GM18507 (cell line): Measurements from ENCODE around the gene JTB.

Source experiments
- DNase-seq: peaks from one replicate; pipeline ENCODE4 v3.0.0; 2011; ENCODE audit warnings: low read depth; ENCODE audit not compliant: insufficient read length; ENCODE audit errors: extremely low spot score
- FAIRE-seq: peaks from 2 replicates; lab custom pipeline; 2011; peaks lifted over from hg19 to GRCh38; lab: Jason Lieb, UNC

JTB gene

DNA sequence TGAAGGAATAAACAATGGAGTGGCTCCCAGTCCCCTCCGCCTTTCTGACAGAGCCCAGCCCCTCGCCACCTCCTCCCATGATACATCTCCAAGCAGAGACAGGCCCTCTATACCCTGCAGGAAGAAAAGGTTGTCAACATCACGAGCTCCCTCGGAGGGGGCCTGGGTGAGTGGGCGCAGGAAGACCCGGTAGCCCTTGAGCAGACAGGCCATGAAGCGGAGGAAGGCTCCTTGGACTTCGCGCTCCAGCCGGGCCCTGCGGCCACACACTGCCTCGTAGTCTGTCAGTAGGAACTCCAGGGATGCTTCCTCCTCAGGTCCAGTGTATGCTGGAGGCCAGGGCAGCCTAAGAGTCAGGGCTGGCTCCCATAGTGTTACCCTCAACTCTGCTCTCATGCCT lies 38.0 kb downstream of the JTB start:
- DNase-seq (no peak), FAIRE-seq (no peak)

DNA sequence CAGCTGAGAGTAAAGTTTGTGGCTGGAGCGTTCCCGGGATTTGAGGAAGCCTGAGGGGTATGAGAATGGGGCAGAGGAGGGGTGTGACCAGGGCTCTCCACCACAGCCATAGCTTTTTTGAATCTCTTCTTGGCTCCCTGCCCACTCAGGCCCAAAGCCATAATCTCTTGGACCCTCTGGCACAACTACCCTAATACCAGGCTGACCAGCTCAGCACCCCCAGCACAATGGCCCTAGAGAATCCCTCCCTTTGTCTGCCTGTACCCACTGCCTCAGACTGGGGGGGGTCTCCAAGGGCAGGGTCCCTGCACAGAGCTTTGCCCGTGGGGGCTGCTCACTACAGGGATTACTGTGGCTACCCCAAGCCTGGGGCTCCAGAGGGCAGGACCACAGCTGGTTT lies 38.5 kb downstream of the JTB start:
- FAIRE-seq (no peak), DNase-seq (no peak)

DNA sequence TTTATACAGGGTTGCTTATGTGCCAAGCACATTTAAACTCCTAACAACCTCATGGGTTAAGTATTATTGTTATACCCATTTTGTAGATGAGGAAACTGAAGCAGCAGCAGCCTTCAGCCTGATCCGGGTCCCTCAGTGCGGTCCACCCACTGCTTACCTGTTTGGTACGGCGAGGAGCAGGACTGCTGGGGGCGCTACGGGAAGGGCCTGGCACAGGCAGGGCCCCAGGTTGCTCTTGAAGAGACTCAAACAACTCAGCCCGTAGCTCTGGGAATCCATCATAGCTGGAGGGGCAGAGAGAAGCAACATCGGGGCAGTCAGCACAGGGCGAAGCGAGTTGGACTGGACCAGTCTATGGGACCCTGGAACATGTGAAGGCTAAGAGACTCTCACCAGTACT lies 40.1 kb downstream of the JTB start:
- FAIRE-seq, result no peak
- no peak for DNase-seq

DNA sequence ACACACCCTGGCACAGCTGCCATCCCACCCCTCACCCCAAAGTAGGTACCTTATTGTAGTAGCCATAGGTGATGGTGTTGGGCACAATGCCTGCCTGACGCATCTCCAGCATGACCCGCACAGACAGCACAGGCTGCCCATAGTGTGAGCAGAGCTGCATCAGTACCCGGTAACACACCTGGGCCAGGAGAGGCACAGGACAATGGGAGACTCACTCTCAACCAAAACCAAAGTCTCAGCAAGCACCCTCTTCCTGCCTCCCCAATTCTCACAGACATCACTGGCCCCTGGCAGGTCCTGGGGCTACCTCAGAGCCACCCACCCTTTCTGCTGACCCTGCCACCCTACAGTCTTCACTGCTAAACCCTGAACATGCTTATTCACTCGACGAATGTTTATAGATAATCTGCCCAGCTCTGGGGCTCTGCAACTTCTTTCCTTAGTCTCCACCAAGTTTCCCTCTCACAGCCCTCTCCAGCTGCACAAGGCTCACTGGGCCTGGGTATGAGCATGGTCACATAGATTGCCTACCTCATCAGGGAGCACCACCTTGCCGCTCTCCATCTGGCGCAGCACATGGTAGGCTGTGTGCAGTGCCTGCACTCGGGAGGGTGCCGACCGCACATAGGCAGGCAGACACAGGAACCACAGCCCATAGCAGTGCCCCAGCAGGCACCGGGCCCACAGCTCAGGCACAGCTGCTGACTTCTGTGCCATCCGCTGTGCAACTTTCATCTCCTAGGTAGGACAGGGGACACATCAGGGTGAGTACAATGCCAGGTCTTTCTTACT lies 41.3 kb downstream of the JTB start:
- DNase-seq, result no peak
- no peak for FAIRE-seq

DNA sequence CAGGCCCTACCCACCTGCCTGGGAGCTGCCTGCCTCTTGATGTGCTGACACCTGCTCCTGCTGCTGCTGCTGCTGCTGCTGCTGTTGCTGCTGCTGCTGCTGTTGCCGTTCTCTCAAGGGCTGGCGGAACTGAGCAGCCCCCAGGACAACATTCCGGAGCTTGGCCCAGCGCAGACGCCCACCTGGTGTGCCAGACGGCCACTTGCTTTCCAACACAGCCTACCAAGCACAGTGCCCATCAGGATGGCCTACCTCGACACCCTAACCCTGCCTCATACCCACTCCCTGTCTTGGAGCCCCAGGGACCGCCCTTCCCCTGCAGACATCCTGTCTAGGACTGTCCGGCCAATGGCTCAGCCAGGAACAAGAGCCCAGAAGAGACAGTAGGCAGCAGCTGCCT lies 42.7 kb downstream of the JTB start:
- FAIRE-seq, result no peak
- DNase-seq, result no peak

DNA sequence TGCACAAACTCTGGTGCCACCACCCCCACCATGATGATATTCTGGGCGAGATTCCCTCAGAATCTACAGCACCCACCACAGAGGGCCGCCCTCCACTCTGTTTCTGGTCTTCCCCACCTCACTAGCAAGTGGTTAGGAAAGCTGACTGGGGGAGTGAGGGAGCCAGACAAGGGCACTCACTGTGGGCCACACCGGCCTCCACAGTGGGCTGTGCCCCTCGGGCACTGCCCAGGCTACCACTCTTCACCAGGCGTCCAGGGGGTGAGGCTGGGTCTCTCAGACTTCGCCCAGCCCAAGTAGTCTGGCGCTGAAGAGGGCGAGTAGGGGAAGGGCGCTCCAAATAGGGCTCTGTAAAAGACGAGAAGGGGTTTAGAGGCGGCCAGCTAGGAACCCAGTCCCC lies 43.5 kb downstream of the JTB start:
- DNase-seq, result no peak
- no peak for FAIRE-seq

DNA sequence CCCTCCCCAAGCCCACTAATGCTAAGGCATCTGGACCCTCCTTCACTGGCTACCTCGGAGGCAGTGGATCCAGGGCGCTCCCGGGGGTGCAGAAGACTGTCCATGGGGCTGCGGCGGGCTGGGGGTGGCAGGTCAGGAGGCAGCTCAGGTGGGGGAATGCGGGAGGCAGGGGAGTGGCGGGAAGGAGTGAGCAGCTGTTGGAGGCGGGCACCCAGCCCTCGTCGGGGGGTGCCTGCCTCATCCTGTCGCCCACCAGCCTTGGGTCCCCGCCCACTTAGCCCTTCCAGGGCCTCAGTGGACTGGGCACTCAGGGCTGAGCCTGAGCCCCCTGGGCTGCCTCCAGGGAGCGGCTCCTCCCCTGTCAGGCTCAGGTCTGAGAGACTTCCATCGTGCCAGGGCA lies 44.0 kb downstream of the JTB start:
- no peak for DNase-seq
- no peak for FAIRE-seq

DNA sequence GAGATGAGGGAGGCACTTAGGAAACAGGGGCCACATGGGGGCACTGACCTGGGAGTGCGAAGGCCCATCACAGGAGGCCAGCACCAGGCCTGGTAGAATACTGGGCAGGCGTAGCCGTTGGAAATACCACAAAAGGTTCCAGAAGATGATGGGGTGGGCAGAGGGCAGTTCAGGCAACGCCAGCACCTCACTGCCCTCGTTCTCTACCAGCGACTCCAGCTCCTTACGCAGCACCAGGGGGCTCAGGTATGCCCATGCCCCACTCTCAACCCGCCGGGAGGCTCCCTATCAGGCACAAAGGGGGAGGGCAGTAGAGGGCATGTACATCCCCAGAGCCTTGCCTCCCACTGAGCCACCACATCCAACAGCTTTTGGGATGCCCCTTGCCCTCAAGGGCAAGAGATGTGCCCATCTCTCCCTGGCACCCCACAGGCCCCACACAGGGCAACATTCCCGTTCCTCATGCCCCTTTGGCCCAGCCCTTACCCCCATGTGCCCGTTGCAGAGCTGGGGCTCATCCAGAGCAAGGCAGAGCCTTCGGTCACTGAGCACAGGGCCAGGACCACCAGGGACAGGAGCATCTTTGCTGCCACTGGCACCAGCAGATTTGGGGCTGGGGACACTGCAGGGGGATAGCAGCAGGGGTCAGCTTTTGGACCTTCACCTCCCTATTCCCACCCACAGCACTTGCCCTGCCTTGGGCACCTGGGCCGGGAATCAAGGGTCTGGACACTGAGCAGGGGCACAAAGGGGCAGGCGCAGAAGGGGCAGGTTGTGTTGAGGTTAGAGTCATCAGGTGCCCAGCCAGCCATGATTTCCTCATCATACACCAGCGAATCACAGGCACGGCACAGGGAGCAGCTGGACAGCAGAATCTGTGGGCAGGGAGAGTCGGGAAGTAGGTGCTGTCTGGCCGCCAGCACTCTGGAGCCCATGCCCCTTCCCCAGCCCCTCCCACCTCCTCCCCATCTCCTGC lies 45.0 kb downstream of the JTB start:
- FAIRE-seq (no peak), DNase-seq (no peak)

DNA sequence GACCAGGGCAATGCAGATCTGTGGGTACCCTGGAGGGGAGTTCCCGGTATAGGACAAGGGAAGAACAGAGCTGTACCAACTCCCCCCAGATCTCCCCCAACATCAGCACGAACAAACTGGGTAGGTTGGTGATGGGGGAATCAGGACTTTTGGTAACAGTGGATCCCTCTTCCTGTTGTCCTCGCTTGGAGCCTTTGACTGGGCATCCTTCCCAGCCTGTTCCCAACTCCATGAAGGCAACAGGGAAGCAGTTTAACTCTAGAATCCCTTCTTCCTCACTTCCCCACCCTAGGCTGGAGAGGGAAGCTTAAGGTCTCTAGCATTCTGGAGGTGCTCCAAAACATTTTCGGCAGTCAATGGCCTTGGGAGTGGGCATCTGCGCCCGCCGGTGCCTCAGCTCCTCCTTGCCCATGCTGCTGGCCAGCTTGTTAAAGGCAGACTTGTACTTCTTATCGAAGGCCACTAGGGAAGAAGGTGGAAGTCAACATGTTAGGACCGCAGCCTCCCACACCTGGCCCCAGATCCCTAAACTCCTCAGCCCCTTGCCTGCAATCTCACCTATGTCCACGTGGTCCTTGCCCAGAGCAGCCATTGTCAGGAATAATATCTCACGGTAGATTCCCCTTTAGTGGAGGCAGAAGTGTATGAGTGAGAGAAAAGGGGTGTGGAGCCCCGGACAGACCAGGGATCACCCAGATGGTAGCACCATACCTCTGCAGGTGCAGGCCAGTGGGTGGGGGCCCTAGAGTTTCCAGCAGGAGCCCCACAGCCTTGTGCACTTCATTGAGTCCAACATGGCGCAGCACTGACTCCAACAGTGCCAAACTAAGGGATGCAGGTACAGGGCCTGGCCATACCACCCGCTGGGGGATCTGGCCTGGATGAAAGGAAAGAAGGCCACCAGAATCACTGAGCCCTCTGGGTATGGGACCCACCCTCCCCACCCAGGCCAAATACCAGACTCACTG lies 47.2 kb downstream of the JTB start:
- no peak for DNase-seq
- FAIRE-seq, result no peak

DNA sequence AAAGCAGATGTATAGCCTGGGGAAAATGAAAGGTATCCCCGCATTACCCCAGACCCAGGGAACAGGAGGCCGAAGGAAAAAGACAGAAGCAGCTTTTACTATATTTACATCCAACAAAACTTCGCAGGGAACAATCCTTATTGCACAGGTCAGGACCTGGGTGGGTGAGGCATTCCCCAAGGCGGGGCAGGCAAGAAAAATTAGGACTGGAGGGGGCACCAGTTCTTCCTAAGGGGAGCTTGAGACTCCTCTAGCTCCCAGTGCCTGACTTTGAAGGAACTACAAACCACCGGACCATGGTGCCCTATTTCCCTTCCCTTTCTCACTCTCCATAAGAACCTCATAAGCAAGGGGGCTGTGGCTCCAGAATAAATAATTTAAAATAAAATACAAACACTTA lies 48.0 kb downstream of the JTB start:
- FAIRE-seq (no peak), DNase-seq (no peak)

DNA sequence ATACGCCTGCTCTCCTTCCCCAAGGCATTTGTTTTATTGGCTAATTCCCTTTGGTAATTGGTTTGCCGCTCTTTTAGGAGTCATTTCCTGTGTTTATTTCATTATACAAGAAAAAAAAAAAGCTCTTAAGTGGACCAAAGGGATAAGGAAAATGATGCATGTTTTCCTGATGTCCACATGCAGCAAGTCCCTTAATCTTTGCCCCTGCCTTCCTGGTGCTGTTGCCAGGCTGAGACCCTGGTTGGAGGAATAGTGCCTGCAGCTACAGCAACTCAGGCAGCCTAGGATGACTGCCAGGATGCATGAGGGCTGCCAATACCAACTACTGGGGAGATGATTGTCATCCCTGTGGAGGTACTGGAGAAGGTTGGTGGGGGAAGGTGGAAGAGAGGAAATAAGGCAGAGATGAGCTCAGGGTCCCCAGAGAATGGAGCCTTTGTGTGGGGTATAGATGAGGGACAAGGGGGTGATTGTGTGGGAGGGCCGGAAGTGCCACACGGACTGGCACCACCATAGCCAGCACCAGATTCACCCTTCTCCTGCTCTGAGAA lies 48.6 kb downstream of the JTB start:
- DNase-seq, result no peak
- FAIRE-seq, result no peak

DNA sequence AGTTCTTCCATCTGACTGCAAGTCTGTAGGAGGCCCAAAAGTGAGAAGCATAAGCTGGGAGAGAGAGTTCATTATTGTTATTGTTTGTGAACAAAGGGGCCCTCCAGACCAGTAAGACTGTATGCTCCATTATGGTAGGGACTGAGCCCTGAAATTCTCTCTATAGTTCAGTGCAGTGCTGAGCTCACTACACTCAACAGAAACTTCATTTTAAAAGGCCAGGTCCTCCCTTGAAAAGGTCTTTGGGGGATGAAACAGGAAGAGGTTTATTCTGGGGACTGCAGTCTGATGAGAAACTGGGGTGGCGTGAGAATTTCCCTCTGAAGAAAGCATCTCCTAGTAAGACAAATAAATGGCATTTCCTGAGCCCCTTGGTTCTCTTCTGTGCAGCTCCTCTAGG lies 49.2 kb downstream of the JTB start:
- FAIRE-seq, result no peak
- no peak for DNase-seq

DNA sequence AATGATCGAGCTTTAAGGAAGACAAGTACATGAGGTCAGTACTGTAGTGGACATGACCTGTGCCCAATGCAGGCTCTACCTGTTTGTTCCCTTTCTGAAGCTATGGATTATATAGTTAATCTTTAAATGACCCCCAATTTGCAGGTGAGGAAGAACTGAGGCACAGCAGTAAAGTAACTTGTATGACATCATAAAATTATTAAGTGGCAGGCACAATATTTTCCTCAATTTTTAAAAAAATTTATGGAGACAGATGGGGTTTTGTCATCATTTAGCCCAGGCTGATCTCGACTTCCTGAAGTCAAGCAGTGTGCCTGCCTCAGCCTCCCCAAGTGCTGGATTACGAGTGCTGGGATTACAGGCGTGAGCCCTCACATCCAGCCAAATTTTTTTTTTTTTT lies 51.1 kb downstream of the JTB start:
- FAIRE-seq, result no peak
- DNase-seq, result no peak
